HG02885 (cell line): ENCODE data around the gene ITPR3.

Experiments
- ATAC-seq: cut with Tn5 transposase; IDR thresholded peaks from one replicate; pipeline ENCODE4 v1.9.1; 2021; ENCODE audit warnings: mild to moderate bottlenecking; ENCODE audit not compliant: unreplicated experiment, poor library complexity

ITPR3 gene

GRCh38 chr6:33695451-33695887, 74.3 kb downstream of the ITPR3 start:
- ATAC-seq = no peak

GRCh38 chr6:33696076-33696475, 75.0 kb downstream of the ITPR3 start:
- ATAC-seq = no peak

- ATAC-seq = no peak
Measured at GRCh38 chr6:33696548-33697518, 75.7 kb downstream of the ITPR3 start.

GRCh38 chr6:33697845-33698244, 76.7 kb downstream of the ITPR3 start:
- ATAC-seq = no peak

- no peak for ATAC-seq
Measured at GRCh38 chr6:33698494-33698893, 77.4 kb downstream of the ITPR3 start.

GRCh38 chr6:33699131-33699530, 78.0 kb downstream of the ITPR3 start:
- no peak for ATAC-seq

- no peak for ATAC-seq
Measured at GRCh38 chr6:33699739-33700138, 78.6 kb downstream of the ITPR3 start.

GRCh38 chr6:33700391-33701050, 79.4 kb downstream of the ITPR3 start:
- ATAC-seq = peak; percentile 69

- no peak for ATAC-seq
Measured at GRCh38 chr6:33702345-33702977, 81.3 kb downstream of the ITPR3 start.

- no peak for ATAC-seq
Measured at GRCh38 chr6:33704215-33705066, 83.3 kb downstream of the ITPR3 start.

GRCh38 chr6:33705268-33705885, 84.3 kb downstream of the ITPR3 start:
- ATAC-seq = no peak

- no peak for ATAC-seq
Measured at GRCh38 chr6:33705955-33706725, 85.0 kb downstream of the ITPR3 start.

- ATAC-seq = no peak
Measured at GRCh38 chr6:33707771-33708170, 86.6 kb downstream of the ITPR3 start.

- ATAC-seq = no peak
Measured at GRCh38 chr6:33708516-33709204, 87.5 kb downstream of the ITPR3 start.

- ATAC-seq = no peak
Measured at GRCh38 chr6:33709605-33710295, 88.6 kb downstream of the ITPR3 start.

GRCh38 chr6:33710296-33711121, 89.4 kb downstream of the ITPR3 start:
- no peak for ATAC-seq
